GM12892 (cell line): ENCODE measurements around the gene TTLL11.

ENCODE experiments used
- POLR2A ChIP-seq: IDR thresholded peaks from 2 replicates; pipeline ENCODE4 v1.6.1; 2011; ENCODE audit warnings: low read depth, low read length, control low read depth
- POLR2AphosphoS5 ChIP-seq: IDR thresholded peaks from 2 replicates; pipeline ENCODE4 v1.6.1; 2011; ENCODE audit warnings: low read depth, low read length, control low read depth

DNA sequence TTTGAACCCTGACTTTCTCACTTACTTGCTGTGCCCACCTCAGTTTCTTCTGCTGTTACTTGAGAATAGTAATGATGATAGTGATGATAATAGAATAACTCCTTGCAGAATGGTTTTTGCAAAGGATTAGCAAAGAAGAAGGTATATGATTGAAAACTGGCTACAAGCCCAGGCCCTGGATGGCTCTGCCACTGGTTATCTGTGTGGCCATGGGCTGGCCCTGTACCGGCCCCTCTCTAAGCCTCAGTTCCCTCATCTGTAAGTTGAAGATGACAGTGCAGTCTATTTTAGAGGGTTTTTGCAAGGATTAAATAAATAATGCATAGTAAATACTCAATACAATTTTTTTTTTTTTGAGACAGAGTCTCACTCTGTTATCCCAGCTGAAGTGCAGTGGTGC lies 6.2 kb downstream of the TTLL11 start:
- TF ChIP-seq POLR2A = no peak
- no peak for TF ChIP-seq POLR2AphosphoS5
